ENCODE data around the gene SLC2A5.
"Not testable (repeated sequence)": the region's sequence is repeated elsewhere in the genome, so short reads cannot be mapped to it uniquely, and the experiment has no call there.

Gene SLC2A5

GRCh38 chr1:8993962-8994675 lies 75.3 kb downstream of the SLC2A5 start:
- not testable (repeated sequence) for ATAC-seq (ENCODE audit: insufficient read depth, low read depth); H3K27me3 ChIP-seq (ENCODE audit: insufficient read depth, low read length, poor library complexity); H3K79me2 ChIP-seq (ENCODE audit: insufficient read depth, low read length); H3K27ac ChIP-seq (ENCODE audit: low read length); DNase-seq; H4K20me1 ChIP-seq (ENCODE audit: insufficient read depth, low read length); H2AFZ ChIP-seq (ENCODE audit: low read depth, low read length); H3K9ac ChIP-seq (ENCODE audit: low read depth, low read length); H3K36me3 ChIP-seq (ENCODE audit: insufficient read depth, low read length); H3K4me2 ChIP-seq (ENCODE audit: insufficient read depth, low read length); H3K4me3 ChIP-seq (ENCODE audit: low read depth in 1 of 2, low read length in 2 of 2); H3K4me1 ChIP-seq (ENCODE audit: insufficient read depth, low read length); H3K9me3 ChIP-seq (ENCODE audit: insufficient read depth, low read length, severe bottlenecking)

GRCh38 chr1:8992936-8993687 lies 76.3 kb downstream of the SLC2A5 start:
- no peak for DNase-seq
- no peak overlapping the region for H3K9ac ChIP-seq (ENCODE audit: low read depth, low read length)
- no peak overlapping the region for H3K4me2 ChIP-seq (ENCODE audit: insufficient read depth, low read length)
- no peaks in the 10 kb centered on the region for H3K36me3 ChIP-seq (ENCODE audit: insufficient read depth, low read length)
- H3K79me2 ChIP-seq (ENCODE audit: insufficient read depth, low read length), result no peaks in the 10 kb centered on the region
- H4K20me1 ChIP-seq (ENCODE audit: insufficient read depth, low read length), result no peaks in the 10 kb centered on the region
- H3K27ac ChIP-seq (ENCODE audit: low read length), result no peak overlapping the region
- H2AFZ ChIP-seq (ENCODE audit: low read depth, low read length), result no peak overlapping the region
- H3K27me3 ChIP-seq (ENCODE audit: insufficient read depth, low read length, poor library complexity), result no peaks in the 10 kb centered on the region
- H3K4me1 ChIP-seq (ENCODE audit: insufficient read depth, low read length), result peaks cover 8% of the 10 kb centered on the region
- no peak overlapping the region for H3K4me3 ChIP-seq (ENCODE audit: low read depth in 1 of 2, low read length in 2 of 2)
- ATAC-seq (ENCODE audit: insufficient read depth, low read depth), result no peak
- no peaks in the 10 kb centered on the region for H3K9me3 ChIP-seq (ENCODE audit: insufficient read depth, low read length, severe bottlenecking)
- no peak for TF ChIP-seq EZH2 (IDR thresholded peaks at IDR 0.05; ENCODE audit: borderline replicate concordance, low read depth, low read length, severe bottlenecking)
- peak; percentile 37 for TF ChIP-seq CTCF (IDR thresholded peaks at IDR 0.05; ENCODE audit: borderline replicate concordance, extremely low read depth, low read length, poor library complexity, severe bottlenecking)

- Histone ChIP-seq H3K79me2 (ENCODE audit: insufficient read depth, low read length) (no peaks in the 10 kb centered on the region), H3K4me2 (ENCODE audit: insufficient read depth, low read length) (no peak overlapping the region), H3K27ac (ENCODE audit: low read length) (no peak overlapping the region), H3K9me3 (ENCODE audit: insufficient read depth, low read length, severe bottlenecking) (no peaks in the 10 kb centered on the region), H3K27me3 (ENCODE audit: insufficient read depth, low read length, poor library complexity) (no peaks in the 10 kb centered on the region), H2AFZ (ENCODE audit: low read depth, low read length) (no peak overlapping the region), H3K4me1 (ENCODE audit: insufficient read depth, low read length) (peaks cover 24% of the 10 kb centered on the region), H3K4me3 (ENCODE audit: low read depth in 1 of 2, low read length in 2 of 2) (no peak overlapping the region), H4K20me1 (ENCODE audit: insufficient read depth, low read length) (no peaks in the 10 kb centered on the region), H3K36me3 (ENCODE audit: insufficient read depth, low read length) (no peaks in the 10 kb centered on the region), H3K9ac (ENCODE audit: low read depth, low read length) (no peak overlapping the region)
- no peak for DNase-seq
- TF ChIP-seq CTCF (IDR thresholded peaks at IDR 0.05; ENCODE audit: borderline replicate concordance, extremely low read depth, low read length, poor library complexity, severe bottlenecking) (no peak), EZH2 (IDR thresholded peaks at IDR 0.05; ENCODE audit: borderline replicate concordance, low read depth, low read length, severe bottlenecking) (no peak)
- no peak for ATAC-seq (ENCODE audit: insufficient read depth, low read depth)
Measured at GRCh38 chr1:8989821-8990220, 79.6 kb downstream of the SLC2A5 start.

- Histone ChIP-seq H3K4me2 (ENCODE audit: insufficient read depth, low read length) (no peak overlapping the region), H3K9ac (ENCODE audit: low read depth, low read length) (no peak overlapping the region; the same call in 1 of the 2 replicates), H3K4me3 (ENCODE audit: low read depth in 1 of 2, low read length in 2 of 2) (no peak overlapping the region), H3K36me3 (ENCODE audit: insufficient read depth, low read length) (no peaks in the 10 kb centered on the region), H2AFZ (ENCODE audit: low read depth, low read length) (no peak overlapping the region), H3K9me3 (ENCODE audit: insufficient read depth, low read length, severe bottlenecking) (no peaks in the 10 kb centered on the region), H3K27me3 (ENCODE audit: insufficient read depth, low read length, poor library complexity) (no peaks in the 10 kb centered on the region), H3K27ac (ENCODE audit: low read length) (no peak overlapping the region), H3K4me1 (ENCODE audit: insufficient read depth, low read length) (peaks cover 24% of the 10 kb centered on the region), H4K20me1 (ENCODE audit: insufficient read depth, low read length) (no peaks in the 10 kb centered on the region), H3K79me2 (ENCODE audit: insufficient read depth, low read length) (no peaks in the 10 kb centered on the region)
- TF ChIP-seq CTCF (IDR thresholded peaks at IDR 0.05; ENCODE audit: borderline replicate concordance, extremely low read depth, low read length, poor library complexity, severe bottlenecking) (no peak), EZH2 (IDR thresholded peaks at IDR 0.05; ENCODE audit: borderline replicate concordance, low read depth, low read length, severe bottlenecking) (no peak)
- DNase-seq (no peak), ATAC-seq (ENCODE audit: insufficient read depth, low read depth) (no peak)
Measured at GRCh38 chr1:8989061-8989460, 80.4 kb downstream of the SLC2A5 start.
